ENCODE results near the gene EGR1. TPM values are rescaled to one million over a fixed set of nuclear protein-coding genes. Genes with fewer than 3 reads are reported as not detected.

EGR1 gene
- polyA plus RNA-seq, 6 donors from 2014 or later = 7.0 to 125 (median 41.8) TPM

DNA sequence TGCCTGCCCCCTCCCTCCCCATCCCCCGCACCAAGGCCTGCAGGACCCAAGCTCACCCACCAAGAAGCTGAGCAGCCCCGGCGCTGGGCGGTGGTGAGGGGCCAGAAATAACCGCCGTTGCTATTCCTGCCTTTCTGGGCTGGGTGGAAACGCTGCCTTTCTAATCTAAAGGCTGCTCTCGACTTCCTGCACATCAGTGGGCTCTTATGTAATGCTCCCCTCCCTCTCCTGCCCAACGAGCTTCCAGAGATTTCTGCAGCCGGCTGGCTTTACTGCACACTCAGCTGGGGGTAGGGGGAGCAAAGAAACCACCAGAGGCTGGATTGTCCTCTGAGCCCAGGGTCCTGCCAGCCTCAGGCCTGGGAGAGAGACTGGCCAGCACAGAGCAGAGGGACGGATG lies 6.9 kb upstream of the EGR1 start:
- Mint-ChIP-seq H3K9me3 (no peaks in the 10 kb centered on the region), H3K4me3 (no peak overlapping the region), H3K27me3 (no peaks in the 10 kb centered on the region), H3K27ac (peak overlapping the region in 3 of 6 donors; percentile 96 to 97 (median 97)), H3K4me1 (peaks cover 27 to 37% (median 36%) of the 10 kb centered on the region in 3 donors), H3K36me3 (no peaks in the 10 kb centered on the region)
- no peak for DNase-seq
- ATAC-seq (ENCODE audit: low read depth in 2 of 2) = no peak

- H3K4me3 Mint-ChIP-seq = peak overlapping the region in 7 of 8 donors; percentile 30 to 82 (median 37)
- peak overlapping the region; percentile 57 to 98 (median 96) for H3K27ac Mint-ChIP-seq
- no peak for ATAC-seq (ENCODE audit: low read depth in 2 of 2)
- no peak for DNase-seq
- no peaks in the 10 kb centered on the region for H3K27me3 Mint-ChIP-seq
- peaks cover 27 to 41% (median 37%) of the 10 kb centered on the region in 3 donors for H3K4me1 Mint-ChIP-seq
- no peaks in the 10 kb centered on the region for H3K36me3 Mint-ChIP-seq
- H3K9me3 Mint-ChIP-seq = no peaks in the 10 kb centered on the region
Measured at GRCh38 chr5:138458856-138459255, 6.4 kb upstream of the EGR1 start.

DNA sequence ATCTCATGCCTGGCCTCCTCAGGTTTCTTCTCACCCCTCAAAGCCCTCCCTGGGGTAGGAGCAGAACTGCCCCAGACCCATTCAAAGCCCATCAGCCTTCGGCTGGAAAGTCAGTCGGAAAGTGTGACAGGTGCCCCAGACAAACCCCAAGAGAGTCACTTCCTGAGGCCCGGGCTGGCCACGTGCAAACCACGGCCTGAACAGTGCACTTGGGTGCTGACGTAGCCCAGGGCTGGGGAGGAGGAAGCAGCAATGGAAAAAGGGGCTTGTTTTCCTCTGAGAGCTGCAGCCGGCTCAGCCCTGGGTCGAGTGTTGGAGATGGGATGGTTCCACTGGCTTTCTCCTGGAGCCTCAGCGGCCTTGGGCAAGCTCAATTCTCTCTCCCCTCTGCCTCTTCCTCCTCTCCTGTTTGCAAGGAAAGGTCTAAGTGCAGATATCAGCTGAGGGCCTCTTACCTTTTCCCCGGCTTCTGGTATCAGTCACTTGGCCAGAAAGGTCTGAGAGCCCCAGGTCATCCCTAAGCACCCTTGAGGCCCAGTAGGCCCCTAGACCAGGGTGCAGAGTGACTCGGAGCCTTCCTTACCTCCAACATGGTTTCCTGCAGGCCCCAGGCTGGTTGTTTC lies 5.9 kb upstream of the EGR1 start:
- Mint-ChIP-seq H3K36me3 (no peaks in the 10 kb centered on the region), H3K4me3 (peak overlapping the region in 7 of 8 donors; percentile 29 to 82 (median 37))

DNA sequence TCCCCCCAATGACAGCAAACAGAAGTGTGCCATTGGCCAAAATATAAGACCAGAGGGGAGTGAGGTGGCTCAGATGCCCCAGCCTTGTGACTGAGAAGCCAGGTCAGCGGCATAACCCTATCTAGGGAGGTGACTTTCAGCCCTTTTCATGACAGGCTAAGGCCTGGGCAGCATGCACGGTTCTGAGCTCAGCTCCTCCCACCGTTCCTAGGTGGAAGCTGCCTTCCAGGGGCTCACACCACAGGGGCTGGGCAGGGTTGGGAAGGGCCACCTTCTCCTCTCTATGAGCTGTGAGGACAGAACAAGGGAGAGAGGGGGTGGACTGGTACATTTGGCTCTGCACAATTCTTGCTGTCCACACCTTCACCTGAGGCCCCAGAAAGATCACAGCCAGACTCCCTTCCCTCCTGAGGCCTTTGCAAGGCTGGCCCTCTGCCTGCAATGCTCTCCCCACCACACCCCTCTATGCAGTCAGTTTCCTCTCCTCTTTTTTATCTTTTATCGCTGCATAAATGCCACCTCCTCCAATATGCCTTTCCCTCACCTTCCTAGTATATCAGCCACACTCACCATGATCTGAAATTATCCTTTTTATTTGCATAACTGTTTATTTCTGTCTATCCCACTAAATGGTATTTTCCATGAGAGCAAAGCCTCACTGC lies 5.1 kb upstream of the EGR1 start:
- Mint-ChIP-seq H3K4me1 (peaks cover 27 to 41% (median 37%) of the 10 kb centered on the region in 3 donors), H3K27me3 (no peaks in the 10 kb centered on the region), H3K36me3 (no peaks in the 10 kb centered on the region), H3K27ac (peak overlapping the region in 5 of 6 donors; percentile 8 to 79 (median 51)), H3K4me3 (peak overlapping the region in 1 of 8 donors; percentile 56), H3K9me3 (no peaks in the 10 kb centered on the region)
- DNase-seq (no peak), ATAC-seq (ENCODE audit: low read depth in 2 of 2) (no peak)

More for the DNA sequence above, 5.9 kb upstream of the EGR1 start:
- DNase-seq (peak; percentile 63), ATAC-seq (ENCODE audit: low read depth in 2 of 2) (peak; percentile 37 to 49)
- Mint-ChIP-seq H3K27me3 (no peaks in the 10 kb centered on the region), H3K27ac (peak overlapping the region; percentile 57 to 98 (median 96)), H3K9me3 (no peaks in the 10 kb centered on the region), H3K4me1 (peaks cover 27 to 41% (median 37%) of the 10 kb centered on the region in 3 donors)

DNA sequence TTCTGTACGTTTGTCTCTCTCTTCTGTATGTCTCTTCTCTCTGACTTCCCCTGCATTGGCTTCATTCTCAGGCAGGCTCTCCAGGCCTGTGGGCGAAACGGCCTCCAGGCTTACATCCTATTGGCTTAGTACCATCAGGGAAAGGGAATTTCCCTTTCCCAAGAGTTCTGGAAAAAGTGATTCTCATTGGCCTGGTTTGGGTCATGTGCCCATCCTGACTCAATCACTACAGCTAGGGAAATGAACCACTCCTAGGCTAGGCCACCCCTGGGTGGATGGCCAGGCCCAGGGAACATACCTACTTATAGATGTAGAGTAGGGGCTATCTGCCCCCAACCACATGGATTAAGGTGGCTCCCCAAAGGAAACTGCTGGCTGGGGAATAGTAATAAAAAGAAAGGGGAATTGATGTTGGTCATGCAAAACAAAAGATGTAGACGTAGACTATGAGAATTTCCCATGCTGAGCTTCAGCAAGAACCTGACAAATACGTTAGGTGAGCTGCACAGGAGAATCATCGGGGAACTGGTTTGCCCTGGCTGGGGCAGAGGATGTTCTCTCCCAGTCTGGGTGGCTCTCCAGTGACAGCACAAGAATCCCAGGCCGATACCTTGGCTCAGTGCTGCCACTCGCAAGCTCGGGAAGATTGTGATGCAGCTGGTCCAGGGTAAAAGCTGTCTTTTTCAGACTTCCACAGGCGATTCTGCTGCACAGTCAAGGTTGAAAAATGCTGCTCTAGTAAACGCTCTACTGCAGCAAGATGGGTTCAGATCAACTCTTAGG lies 3.7 kb upstream of the EGR1 start:
- ATAC-seq (ENCODE audit: low read depth in 2 of 2) (no peak), DNase-seq (no peak)
- H3K27me3 Mint-ChIP-seq = no peaks in the 10 kb centered on the region
- peaks cover 28 to 44% (median 39%) of the 10 kb centered on the region in 3 donors for H3K4me1 Mint-ChIP-seq
- H3K27ac Mint-ChIP-seq = peak overlapping the region in 4 of 6 donors; percentile 42 to 64 (median 60)
- H3K9me3 Mint-ChIP-seq = no peaks in the 10 kb centered on the region
- peak overlapping the region in 4 of 8 donors; percentile 22 to 81 (median 46) for H3K4me3 Mint-ChIP-seq
- H3K36me3 Mint-ChIP-seq = no peaks in the 10 kb centered on the region

- no peak for ATAC-seq (ENCODE audit: low read depth in 2 of 2)
- H3K27ac Mint-ChIP-seq = peak overlapping the region; percentile 39 to 98 (median 96)
Measured at GRCh38 chr5:138463419-138464007, 1.8 kb upstream of the EGR1 start.

DNA sequence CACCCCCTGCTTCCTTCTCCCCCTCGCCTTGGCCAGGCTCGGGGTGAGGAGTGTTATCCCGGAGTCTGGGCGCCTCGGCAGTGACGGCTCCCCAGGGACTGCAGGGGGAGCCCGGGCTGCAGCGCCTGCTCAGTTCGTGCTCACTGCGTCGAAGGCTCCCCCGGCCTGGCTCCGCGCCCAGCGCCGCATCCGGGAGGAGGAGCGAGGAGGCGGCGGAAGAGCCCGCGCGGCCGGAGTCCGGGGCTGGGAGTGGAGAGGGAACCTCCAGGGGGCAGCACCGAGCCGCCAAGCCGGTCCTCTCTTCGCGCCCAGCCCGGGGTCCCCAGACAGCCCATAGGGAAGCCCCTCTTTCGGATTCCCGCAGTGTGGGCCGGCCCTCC lies 1.3 kb upstream of the EGR1 start:
- DNase-seq = peak; percentile 94
- peak; percentile 54 to 59 for ATAC-seq (ENCODE audit: low read depth in 2 of 2)
- peak overlapping the region; percentile 86 to 95 (median 91) for H3K4me3 Mint-ChIP-seq
- H3K4me1 Mint-ChIP-seq = peaks cover 38 to 47% (median 45%) of the 10 kb centered on the region in 3 donors
- no peaks in the 10 kb centered on the region for H3K9me3 Mint-ChIP-seq
- peak overlapping the region; percentile 91 to 98 (median 97) for H3K27ac Mint-ChIP-seq
- H3K36me3 Mint-ChIP-seq = peaks cover 0 to 12% of the 10 kb centered on the region in 2 donors
- H3K27me3 Mint-ChIP-seq = no peaks in the 10 kb centered on the region

More at GRCh38 chr5:138463419-138464007, 1.8 kb upstream of the EGR1 start:
- peak overlapping the region; percentile 86 to 95 (median 91) for H3K4me3 Mint-ChIP-seq
- H3K9me3 Mint-ChIP-seq = no peaks in the 10 kb centered on the region
- H3K4me1 Mint-ChIP-seq = peaks cover 43 to 51% (median 46%) of the 10 kb centered on the region in 3 donors
- H3K36me3 Mint-ChIP-seq = peaks cover 0 to 12% of the 10 kb centered on the region in 2 donors
- no peaks in the 10 kb centered on the region for H3K27me3 Mint-ChIP-seq
- DNase-seq = no peak

DNA sequence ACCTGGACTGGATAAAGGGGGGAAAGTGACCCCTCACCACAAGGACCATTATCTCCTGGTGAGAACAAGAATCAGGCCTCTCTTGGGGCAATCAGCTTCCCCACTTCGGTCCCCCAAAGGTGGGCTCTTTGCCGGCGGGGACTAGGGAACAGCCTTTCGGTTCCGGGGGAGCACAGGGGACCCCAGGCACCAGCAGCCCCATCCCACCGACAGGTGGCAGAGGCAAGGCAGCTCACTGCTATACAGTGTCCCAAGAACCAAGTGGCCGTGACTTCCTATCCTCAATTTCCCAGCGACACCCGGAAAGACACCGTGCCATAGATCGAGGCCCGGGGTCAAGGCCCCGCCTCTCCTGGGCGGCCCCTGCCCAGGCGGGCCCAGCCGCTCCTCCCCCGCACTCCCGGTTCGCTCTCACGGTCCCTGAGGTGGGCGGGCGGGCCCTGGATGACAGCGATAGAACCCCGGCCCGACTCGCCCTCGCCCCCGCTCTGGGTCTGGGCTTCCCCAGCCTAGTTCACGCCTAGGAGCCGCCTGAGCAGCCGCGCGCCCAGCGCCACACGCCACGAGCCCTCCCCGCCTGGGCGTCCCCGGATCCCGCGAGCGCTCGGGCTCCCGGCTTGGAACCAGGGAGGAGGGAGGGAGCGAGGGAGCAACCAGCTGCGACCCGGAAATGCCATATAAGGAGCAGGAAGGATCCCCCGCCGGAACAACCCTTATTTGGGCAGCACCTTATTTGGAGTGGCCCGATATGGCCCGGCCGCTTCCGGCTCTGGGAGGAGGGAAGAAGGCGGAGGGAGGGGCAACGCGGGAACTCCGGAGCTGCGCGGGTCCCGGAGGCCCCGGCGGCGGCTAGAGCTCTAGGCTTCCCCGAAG lies 655 bp upstream of the EGR1 start:
- no peaks in the 10 kb centered on the region for H3K9me3 Mint-ChIP-seq
- H3K27me3 Mint-ChIP-seq = no peaks in the 10 kb centered on the region
- ATAC-seq (ENCODE audit: low read depth in 2 of 2) (peak; percentile 64 to 66), DNase-seq (peak; percentile 98)
- H3K4me1 Mint-ChIP-seq = peaks cover 33 to 41% (median 40%) of the 10 kb centered on the region in 3 donors
- H3K4me3 Mint-ChIP-seq = peak overlapping the region; percentile 86 to 95 (median 91)
- peaks cover 0 to 12% of the 10 kb centered on the region in 2 donors for H3K36me3 Mint-ChIP-seq
- H3K27ac Mint-ChIP-seq = peak overlapping the region; percentile 91 to 98 (median 97)

- peaks cover 21 to 27% (median 25%) of the 10 kb centered on the region in 3 donors for H3K4me1 Mint-ChIP-seq
- no peak for ATAC-seq (ENCODE audit: low read depth in 2 of 2)
- H3K9me3 Mint-ChIP-seq = no peaks in the 10 kb centered on the region
- H3K27ac Mint-ChIP-seq = peak overlapping the region; percentile 79 to 96 (median 86)
- no peaks in the 10 kb centered on the region for H3K27me3 Mint-ChIP-seq
- no peak for DNase-seq
- peak overlapping the region; percentile 86 to 95 (median 91) for H3K4me3 Mint-ChIP-seq
- peaks cover 0 to 12% of the 10 kb centered on the region in 2 donors for H3K36me3 Mint-ChIP-seq
Measured at GRCh38 chr5:138466125-138466899, 1.0 kb downstream of the EGR1 start.

- DNase-seq (no peak), ATAC-seq (ENCODE audit: low read depth in 2 of 2) (no peak)
- Mint-ChIP-seq H3K4me3 (peak overlapping the region; percentile 86 to 95 (median 91)), H3K27me3 (no peaks in the 10 kb centered on the region), H3K27ac (peak overlapping the region in 3 of 6 donors; percentile 91 to 96 (median 94)), H3K4me1 (peaks cover 20 to 27% (median 25%) of the 10 kb centered on the region in 3 donors), H3K9me3 (no peaks in the 10 kb centered on the region), H3K36me3 (peaks cover 0 to 12% of the 10 kb centered on the region in 2 donors)
Measured at GRCh38 chr5:138466900-138467710, 1.8 kb downstream of the EGR1 start.

GRCh38 chr5:138467711-138468132 lies 2.4 kb downstream of the EGR1 start:
- H3K27me3 Mint-ChIP-seq = no peaks in the 10 kb centered on the region
- DNase-seq = no peak
- ATAC-seq (ENCODE audit: low read depth in 2 of 2) = no peak
- H3K4me3 Mint-ChIP-seq = peak overlapping the region; percentile 57 to 93 (median 90)
- peaks cover 0 to 12% of the 10 kb centered on the region in 2 donors for H3K36me3 Mint-ChIP-seq
- H3K9me3 Mint-ChIP-seq = no peaks in the 10 kb centered on the region
- H3K27ac Mint-ChIP-seq = peak overlapping the region in 3 of 6 donors; percentile 91 to 96 (median 94)
- H3K4me1 Mint-ChIP-seq = peaks cover 20 to 27% (median 25%) of the 10 kb centered on the region in 3 donors
